ENCODE results near the gene PLA2G4A. TPM values are rescaled to one million over a fixed set of nuclear protein-coding genes. Genes with fewer than 3 reads are reported as not detected.

Gene PLA2G4A
- total and polyA plus RNA-seq, 8 donors, result 1.5 to 5.7 (median 2.4) TPM

DNA sequence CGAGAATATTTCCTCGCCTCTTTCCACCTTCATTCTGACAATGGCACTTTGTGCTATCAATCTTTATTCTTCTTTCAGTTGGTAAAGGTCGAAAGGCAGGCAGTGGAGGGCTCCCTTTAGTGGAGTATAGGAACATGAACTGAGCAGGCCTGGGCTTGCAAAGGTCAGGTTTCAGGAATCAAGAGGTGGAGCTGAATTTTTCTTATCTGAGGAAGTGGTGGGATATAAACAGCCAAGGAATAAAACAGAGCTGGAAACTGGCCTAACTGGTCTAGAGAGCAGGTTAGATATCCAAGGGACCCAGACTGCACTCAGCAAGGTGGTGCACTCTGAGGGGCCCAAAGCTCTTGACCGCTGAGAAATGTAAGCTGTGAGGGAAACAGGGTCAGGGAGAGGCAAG, 99.1 kb downstream of the PLA2G4A start:
- intact Hi-C loops (cut with DNase I), result no loop called here
- Histone ChIP-seq H3K27me3 (no peaks in the 10 kb centered on the region), H3K36me3 (no peaks in the 10 kb centered on the region), H3K9me3 (no peaks in the 10 kb centered on the region), H3K4me1 (no peaks in the 10 kb centered on the region), H3K4me3 (no peak overlapping the region), H3K27ac (no peak overlapping the region)
- WGBS, 2 donors, result 51 to 53% methylated on average over 4 of the region's 4 CpGs
- ATAC-seq, result no peak
- TF ChIP-seq, protein P1, sequence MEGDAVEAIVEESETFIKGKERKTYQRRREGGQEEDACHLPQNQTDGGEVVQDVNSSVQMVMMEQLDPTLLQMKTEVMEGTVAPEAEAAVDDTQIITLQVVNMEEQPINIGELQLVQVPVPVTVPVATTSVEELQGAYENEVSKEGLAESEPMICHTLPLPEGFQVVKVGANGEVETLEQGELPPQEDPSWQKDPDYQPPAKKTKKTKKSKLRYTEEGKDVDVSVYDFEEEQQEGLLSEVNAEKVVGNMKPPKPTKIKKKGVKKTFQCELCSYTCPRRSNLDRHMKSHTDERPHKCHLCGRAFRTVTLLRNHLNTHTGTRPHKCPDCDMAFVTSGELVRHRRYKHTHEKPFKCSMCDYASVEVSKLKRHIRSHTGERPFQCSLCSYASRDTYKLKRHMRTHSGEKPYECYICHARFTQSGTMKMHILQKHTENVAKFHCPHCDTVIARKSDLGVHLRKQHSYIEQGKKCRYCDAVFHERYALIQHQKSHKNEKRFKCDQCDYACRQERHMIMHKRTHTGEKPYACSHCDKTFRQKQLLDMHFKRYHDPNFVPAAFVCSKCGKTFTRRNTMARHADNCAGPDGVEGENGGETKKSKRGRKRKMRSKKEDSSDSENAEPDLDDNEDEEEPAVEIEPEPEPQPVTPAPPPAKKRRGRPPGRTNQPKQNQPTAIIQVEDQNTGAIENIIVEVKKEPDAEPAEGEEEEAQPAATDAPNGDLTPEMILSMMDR (IDR thresholded peaks at IDR 0.05), result no peak
- DNase-seq, result no peak
- FAIRE-seq, result no peak

DNA sequence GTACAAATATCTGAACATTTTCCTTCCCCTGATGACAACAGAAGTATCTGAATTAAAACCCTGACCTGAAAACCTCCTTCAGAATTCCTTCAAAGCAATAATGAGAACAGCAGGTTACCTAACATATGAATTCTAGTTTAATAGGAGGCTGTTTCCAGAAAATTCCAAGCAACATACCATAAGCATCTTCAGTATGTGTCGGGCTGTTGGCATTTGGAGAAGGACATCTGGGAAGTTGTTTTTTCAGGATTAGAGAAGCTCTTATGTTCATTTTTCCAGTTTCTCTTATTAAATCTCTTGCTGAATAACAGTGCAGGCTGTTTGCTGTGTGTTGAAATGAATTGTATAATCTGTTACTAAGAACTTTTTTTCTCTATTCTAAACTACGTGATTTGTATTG, 101.5 kb downstream of the PLA2G4A start:
- H3K4me1 ChIP-seq, result no peaks in the 10 kb centered on the region
- H3K27me3 ChIP-seq, result no peaks in the 10 kb centered on the region
- H3K36me3 ChIP-seq, result no peaks in the 10 kb centered on the region
- WGBS, 2 donors, result 85 to 87% methylated on average over 2 of the region's 2 CpGs
- FAIRE-seq (no peak), ATAC-seq (no peak), DNase-seq (no peak)
- TF ChIP-seq, protein P1 (IDR thresholded peaks at IDR 0.05), result no peak
- H3K4me3 ChIP-seq, result no peak overlapping the region
- no peaks in the 10 kb centered on the region for H3K9me3 ChIP-seq
- intact Hi-C loops (cut with DNase I), result no loop called here
- H3K27ac ChIP-seq, result no peak overlapping the region

DNA sequence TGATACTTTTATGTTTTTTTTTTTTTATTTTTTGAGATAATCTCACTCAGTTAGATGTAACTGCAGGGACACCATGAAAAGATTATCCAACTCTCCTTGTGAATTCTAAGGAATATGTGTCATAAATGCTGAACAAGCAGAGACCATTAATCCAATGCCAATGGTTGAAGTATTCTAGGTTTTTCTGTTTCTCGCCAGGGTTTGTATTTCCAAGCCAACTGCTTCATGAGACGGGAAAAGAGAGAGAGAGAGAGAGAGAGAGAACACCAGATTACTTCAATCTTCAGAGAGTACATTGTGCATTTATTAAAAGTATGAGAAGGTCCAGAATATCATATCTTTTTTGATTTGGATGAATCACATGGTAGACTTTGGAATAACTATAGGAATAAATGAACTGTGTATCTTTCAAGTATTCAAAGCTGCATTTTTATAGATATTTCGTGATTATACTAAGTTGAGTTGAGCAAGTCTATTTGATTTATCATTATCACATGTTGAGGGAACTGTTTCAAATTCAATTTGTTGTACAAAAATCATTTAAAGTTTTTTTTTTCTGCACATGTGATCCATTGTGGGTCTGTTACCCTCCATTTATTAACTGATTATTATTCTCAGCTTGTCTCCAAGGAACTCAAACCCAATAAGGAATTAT, 108.4 kb downstream of the PLA2G4A start:
- intact Hi-C loops (cut with DNase I), result no loop called here
- Histone ChIP-seq H3K9me3 (no peaks in the 10 kb centered on the region), H3K27ac (no peak overlapping the region), H3K4me1 (no peaks in the 10 kb centered on the region), H3K27me3 (no peaks in the 10 kb centered on the region), H3K36me3 (no peaks in the 10 kb centered on the region), H3K4me3 (no peak overlapping the region)
- ATAC-seq (no peak), FAIRE-seq (no peak), DNase-seq (no peak)
- TF ChIP-seq, protein P1 (IDR thresholded peaks at IDR 0.05), result no peak
- 67 to 68% methylated on average over 3 of the region's 3 CpGs for WGBS, 2 donors

DNA sequence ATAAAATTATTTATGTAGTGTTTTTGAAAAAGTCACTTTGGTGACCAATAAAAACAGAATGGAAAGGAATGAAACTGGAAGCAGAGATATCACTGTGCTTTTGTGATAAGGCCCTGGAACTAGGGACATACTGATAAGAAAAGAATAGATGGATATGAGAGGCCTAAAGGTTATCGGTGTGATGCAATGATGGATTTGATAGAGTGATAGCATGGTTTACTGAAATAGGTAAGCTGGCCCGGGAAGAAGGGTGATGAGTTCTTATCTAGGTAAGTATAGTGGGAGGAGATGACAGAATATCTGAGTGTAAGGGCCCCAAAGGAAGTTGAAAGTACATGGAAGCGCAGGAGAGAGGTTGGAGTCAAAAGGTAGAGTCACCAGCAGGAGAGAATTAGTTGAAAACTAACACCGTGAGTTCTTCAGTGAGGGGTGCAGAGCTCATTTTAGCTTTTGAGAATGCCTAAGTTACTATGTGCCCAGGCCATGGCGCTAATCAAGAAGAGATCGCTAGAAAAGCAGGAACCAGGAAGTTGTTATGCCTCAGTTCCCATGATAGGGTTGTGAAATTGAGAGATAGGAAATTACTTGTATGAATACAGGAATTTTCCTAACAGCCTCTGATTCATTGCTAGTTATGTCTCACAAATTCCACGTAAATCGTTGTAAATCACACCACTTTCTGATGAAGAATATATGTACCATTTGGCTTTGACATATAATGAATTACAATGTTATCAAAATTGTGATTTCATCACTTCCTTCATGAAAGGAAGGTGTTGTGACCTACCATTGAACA, 115.3 kb downstream of the PLA2G4A start:
- no peak for FAIRE-seq
- TF ChIP-seq, protein P1 (IDR thresholded peaks at IDR 0.05), result no peak

DNA sequence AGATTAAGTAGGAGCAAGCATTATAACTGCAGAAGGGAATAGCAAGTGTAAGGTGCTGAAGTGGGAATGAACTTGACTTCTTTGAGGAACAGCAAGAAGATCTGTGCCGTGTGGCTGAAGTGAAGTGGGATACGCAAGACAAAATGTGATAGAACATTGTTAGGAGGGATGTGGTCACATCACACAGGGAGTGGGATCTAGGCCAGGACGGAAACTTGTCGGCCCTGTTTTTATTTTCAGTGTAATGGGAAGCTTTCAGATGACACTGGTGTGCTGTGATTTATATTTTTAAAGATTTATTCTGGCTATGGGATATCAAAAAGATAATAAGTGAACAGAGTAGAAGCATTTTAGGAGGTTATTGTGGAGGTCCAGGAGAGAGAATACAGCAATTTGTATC, 116.4 kb downstream of the PLA2G4A start:
- intact Hi-C loops (cut with DNase I), result no loop called here
- ATAC-seq (no peak), FAIRE-seq (no peak), DNase-seq (no peak)
- Histone ChIP-seq H3K27ac (no peak overlapping the region), H3K4me3 (no peak overlapping the region), H3K9me3 (no peaks in the 10 kb centered on the region), H3K36me3 (peaks cover 0 to 4% (median 0%) of the 10 kb centered on the region in 3 donors), H3K4me1 (no peaks in the 10 kb centered on the region), H3K27me3 (no peaks in the 10 kb centered on the region)
- 70 to 78% methylated on average over 4 of the region's 4 CpGs for WGBS, 2 donors
- TF ChIP-seq, protein P1 (IDR thresholded peaks at IDR 0.05), result no peak

More for the DNA sequence above, 115.3 kb downstream of the PLA2G4A start:
- Histone ChIP-seq H3K27ac (no peak overlapping the region), H3K4me1 (no peaks in the 10 kb centered on the region), H3K36me3 (peaks cover 0 to 4% (median 0%) of the 10 kb centered on the region in 3 donors), H3K9me3 (no peaks in the 10 kb centered on the region), H3K27me3 (no peaks in the 10 kb centered on the region), H3K4me3 (no peak overlapping the region)
- 66 to 71% methylated on average over 8 of the region's 8 CpGs for WGBS, 2 donors
- DNase-seq, result no peak
- no peak for ATAC-seq
- intact Hi-C loops (cut with DNase I), result no loop called here
